Measurements from ENCODE around the gene MBNL2.

The MBNL2 gene

GRCh38 chr13:97255515-97256021 is 33.4 kb downstream of the MBNL2 start:
- DNase-seq, result peak; percentile 62

- peak; percentile 53 for DNase-seq
These were observed 34.2 kb downstream of the MBNL2 start for GRCh38 chr13:97256343-97256783.

GRCh38 chr13:97257228-97257755 is 35.2 kb downstream of the MBNL2 start:
- no peak for DNase-seq

GRCh38 chr13:97257800-97258799 is 36.0 kb downstream of the MBNL2 start:
- peak; percentile 70 for DNase-seq

GRCh38 chr13:97258801-97259200 is 36.7 kb downstream of the MBNL2 start:
- DNase-seq, result no peak

- no peak for DNase-seq
These were observed 37.3 kb downstream of the MBNL2 start for GRCh38 chr13:97259410-97259797.

GRCh38 chr13:97259798-97260714 is 37.9 kb downstream of the MBNL2 start:
- no peak for DNase-seq

- peak; percentile 78 for DNase-seq
These were observed 39.3 kb downstream of the MBNL2 start for GRCh38 chr13:97261254-97262005.

GRCh38 chr13:97262058-97262457 is 39.9 kb downstream of the MBNL2 start:
- peak; percentile 47 for DNase-seq

GRCh38 chr13:97263160-97263559 is 41.0 kb downstream of the MBNL2 start:
- DNase-seq, result no peak

GRCh38 chr13:97264663-97265062 is 42.5 kb downstream of the MBNL2 start:
- DNase-seq, result no peak

- no peak for DNase-seq
These were observed 44.2 kb downstream of the MBNL2 start for GRCh38 chr13:97266332-97266731.

- DNase-seq, result no peak
These were observed 44.8 kb downstream of the MBNL2 start for GRCh38 chr13:97266772-97267417.

GRCh38 chr13:97267418-97268059 is 45.4 kb downstream of the MBNL2 start:
- no peak for DNase-seq

- DNase-seq, result no peak
These were observed 46.6 kb downstream of the MBNL2 start for GRCh38 chr13:97268772-97269171.

- no peak for DNase-seq
These were observed 47.5 kb downstream of the MBNL2 start for GRCh38 chr13:97269603-97270002.

- no peak for DNase-seq
These were observed 50.4 kb downstream of the MBNL2 start for GRCh38 chr13:97272526-97272925.

GRCh38 chr13:97273341-97273831 is 51.3 kb downstream of the MBNL2 start:
- DNase-seq, result no peak

GRCh38 chr13:97274829-97275649 is 52.9 kb downstream of the MBNL2 start:
- no peak for DNase-seq

Measured in activated CD4-positive, alpha-beta T cell treated with anti-CD3 and anti-CD28 coated beads, Interleukin-2, Interleukin-6, amounts not matched to agents 100 ng/mL and 50 ng/mL, durations not matched to agents 16 hours and 8 hours (primary cell).